HG03045 (cell line): Measurements from ENCODE around the gene TTC22.

Experiments used
- ATAC-seq: cut with Tn5 transposase; IDR thresholded peaks from one replicate; pipeline ENCODE4 v1.9.1; 2021; ENCODE audit warnings: mild to moderate bottlenecking, moderate library complexity; ENCODE audit not compliant: unreplicated experiment

The TTC22 gene

DNA sequence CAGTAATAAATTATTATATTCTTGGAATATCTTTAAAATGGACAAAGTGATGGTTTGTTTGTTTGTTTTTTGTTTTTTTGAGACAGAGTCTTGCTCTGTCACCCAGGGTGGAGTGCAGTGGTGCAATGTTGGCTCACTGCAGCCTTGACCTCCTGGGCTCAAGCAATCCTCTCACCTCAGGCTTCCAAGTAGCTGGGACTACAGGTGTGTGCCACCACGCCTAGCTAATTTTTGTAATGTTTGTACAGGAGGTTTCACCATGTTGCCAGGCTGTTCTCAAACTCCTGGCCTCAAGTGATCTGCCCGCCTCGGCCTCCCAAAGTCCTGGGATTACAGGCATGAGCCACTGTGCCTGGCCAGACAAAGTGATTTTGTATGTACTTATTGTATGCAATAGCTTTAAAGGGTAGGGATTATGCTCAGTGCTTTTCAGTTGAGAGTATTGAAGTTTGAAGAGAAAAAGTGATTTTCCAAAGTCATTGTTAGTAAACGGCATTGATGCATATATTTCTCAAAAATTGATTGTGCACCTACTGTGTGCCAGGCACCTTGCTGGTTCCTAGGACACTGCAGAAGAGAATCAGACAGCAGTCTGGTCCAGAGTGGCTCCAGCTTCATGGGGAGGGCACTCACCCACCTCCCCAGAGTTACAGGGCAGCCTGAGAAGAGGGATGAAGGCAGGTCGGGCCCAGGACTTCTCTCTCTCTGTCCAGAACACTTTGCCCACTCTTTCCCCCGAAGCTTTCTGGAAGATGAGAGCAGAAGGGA lies 34.2 kb upstream of the TTC22 start:
- no peak for ATAC-seq

DNA sequence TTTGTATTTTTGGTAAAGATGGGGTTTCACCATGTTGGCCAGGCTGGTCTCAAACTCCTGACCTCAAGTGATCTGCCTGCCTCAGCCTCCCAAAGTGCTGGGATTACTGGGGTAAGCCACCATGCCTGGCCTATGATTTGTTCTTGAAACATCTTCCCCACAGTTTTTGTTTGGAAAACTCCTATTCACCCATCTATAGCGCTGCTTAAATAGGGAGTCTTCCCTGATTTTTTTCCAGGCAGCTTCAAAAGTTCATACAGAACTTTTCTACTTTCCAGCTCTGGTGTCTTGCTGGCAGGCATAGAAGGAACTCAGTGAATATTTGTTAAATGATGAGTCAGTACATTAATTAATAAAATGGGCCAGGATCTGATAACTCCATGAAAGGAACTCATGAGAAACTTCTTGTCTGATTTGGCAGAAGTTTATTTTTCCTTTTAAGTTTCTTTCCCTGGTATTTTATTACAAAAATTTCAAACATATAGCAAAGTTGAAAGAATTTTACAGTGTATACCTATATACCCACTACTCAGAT lies 33.0 kb upstream of the TTC22 start:
- no peak for ATAC-seq

DNA sequence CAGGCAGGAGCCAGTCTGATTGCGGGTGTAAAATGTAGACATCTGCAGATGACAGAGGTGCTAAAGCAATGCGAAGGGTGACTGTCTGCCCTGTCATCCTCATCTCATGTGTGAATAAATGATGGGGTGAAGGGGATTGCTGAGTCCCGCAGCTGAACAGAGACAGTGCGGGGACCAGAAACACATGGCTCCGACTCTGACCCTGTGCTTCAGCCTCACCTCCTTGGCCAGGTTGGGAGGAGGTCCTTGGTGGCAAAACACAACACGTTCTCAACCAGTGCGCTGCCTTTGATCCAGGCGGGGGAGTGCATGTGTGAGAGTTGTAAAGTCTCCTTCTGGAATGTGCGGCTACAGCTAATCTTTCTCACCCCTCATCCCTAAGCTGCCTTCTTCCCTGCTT lies 32.0 kb upstream of the TTC22 start:
- no peak for ATAC-seq

DNA sequence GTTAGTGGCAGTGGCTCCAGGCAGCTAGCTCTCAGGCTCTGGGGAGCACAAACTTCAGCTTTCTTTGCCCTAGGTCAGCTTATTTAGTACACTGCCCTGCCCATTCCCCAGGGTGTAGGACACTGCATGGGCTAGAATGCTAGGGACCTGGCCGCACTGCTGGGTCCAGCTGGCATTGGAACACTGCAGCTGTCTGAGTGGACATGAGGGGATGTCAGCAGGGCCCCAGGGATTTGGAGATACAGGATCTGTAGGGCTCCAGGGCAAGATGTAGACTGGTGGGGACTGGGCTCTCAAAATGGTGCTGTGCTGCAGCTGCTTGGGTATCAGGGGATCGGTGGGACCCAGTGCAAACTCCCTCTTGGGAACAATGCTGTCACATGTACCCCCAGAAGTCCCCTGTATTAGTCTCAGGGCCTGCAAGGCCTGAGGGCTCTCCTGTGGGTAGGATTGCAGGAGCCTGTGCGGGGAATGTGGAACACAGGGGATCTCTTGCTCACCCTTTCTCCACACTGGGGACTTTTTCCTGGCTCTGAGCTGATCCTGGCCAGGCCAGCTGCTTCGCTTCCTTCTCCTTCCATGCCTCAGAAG lies 25.2 kb upstream of the TTC22 start:
- no peak for ATAC-seq

DNA sequence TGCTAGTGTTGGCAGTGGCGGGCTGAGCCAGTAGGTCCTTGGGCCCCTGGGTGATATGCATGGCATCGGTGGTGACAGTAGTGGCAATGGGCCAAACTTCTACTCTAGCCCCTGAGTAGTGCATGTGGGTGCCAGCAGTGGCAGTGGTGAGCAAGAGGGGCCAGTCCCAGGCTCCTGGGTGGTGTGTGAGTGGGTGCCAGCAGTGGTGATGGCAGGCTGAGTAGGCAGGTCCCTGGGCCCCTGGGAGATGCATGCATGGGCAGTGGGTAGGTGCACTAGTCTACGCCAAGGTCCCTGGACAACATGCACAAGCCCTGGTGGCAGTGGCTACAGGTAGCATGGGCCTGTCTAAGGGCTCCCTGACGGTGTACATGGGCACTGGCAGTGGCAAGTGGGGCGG lies 24.6 kb upstream of the TTC22 start:
- no peak for ATAC-seq

DNA sequence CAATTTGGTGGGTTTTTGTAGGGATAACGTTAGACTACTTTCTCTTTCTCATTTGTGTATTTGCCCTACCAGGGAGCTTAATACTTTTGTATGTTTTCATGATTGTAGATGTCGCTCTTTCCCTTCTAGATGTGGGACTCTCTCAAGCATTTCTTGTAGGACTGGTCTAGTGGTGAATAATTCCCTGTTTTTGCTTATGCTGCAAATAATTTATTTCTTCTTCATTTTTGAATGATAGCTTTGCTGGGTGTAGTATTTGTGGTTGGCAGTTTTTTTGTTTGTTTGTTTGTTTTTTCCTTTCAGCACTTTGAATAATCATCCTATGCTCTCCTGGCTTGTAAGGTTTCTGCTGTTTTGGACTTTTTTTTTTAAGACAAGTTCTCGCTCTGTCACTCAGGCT lies 22.5 kb upstream of the TTC22 start:
- ATAC-seq = no peak

DNA sequence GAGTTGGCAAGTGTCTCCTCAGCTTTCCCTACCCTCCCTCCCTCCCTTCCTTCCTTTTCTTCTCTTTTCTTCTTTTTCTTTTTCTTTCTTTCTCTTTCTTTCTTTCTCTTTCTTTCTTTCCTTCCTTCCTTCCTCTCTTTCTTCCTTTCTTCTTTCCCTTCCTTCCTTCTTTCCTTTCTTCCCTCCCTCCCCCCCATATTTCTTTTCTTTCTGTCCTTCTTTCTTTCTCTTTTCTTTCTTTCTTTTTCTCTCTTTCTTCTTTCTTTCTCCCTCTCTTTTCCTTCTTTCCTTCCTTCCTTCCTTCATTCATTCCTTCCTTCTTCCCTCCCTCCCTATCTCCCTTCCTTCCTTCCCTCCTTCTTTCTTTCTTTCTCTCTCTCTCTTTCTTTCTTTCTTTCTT lies 18.6 kb upstream of the TTC22 start:
- ATAC-seq = no peak

DNA sequence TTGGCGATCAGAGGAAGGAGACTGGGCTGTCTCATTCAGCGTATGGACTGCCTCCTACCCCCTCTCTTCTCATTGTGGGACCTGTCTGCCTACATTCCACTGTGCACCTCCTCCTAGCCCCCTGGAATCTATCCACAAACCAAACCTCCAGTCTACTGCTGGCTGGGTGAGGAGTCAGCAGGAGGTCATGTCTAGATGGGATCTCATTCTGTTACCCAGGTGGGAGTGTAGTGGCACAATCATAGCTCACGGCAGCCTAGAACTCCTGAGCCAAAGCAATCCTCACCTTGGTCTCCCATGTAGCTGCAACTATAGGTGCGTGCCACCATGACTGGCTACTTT lies 18.0 kb upstream of the TTC22 start:
- no peak for ATAC-seq

DNA sequence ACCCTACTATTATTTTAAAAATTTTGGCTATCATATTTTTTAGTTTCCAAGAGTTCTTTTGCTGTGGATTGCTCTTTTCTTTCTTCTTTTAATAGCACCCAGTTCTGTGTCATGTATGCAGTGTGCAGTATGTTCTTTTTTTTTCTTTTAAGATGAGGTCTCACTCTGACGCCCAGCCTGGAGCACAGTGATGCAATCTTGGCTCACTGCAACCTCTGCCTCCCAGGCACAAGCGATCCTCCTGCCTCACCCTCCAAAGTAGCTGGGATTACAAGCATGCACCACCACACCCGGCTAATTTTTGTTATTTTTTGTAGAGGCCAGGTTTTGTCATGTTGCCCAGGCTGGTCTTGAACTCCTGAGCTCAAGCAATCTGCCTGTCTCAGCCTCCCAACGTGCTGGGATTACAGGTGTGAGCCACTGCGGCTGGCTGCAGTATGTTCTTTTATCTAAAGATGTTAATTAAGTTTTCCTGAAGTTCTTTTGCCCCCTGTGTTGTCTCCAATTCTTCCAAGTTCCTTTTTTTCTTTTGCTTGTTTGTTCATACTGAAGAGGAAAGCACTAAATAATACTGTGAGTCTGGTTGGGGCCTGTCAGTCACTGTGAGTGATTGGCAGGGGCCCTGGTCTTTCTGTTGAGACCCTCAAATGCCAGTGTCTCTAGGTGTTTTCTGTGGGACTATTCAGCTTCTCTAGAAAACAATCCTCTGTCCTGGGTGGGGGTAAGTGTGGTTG lies 17.5 kb upstream of the TTC22 start:
- ATAC-seq = no peak

DNA sequence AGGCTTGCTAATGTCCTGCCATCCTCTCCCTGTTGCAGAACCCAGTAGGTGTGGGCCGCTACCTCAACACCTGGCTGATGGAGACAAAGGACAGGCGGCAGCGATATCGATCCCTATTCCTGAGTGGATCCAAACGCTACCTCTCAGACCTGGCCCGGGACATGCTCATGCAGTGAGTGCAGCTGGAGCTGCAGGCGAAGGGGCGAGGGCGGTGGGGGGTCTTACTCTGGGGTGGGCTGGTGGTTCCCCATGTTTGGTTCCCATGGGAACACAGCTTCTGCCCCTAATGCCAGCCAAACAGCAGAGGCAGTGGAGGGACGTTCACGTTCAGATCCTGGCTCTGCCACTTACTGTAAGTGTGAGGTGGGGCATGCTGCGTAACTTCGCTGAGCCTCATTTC lies 15.8 kb upstream of the TTC22 start:
- no peak for ATAC-seq

DNA sequence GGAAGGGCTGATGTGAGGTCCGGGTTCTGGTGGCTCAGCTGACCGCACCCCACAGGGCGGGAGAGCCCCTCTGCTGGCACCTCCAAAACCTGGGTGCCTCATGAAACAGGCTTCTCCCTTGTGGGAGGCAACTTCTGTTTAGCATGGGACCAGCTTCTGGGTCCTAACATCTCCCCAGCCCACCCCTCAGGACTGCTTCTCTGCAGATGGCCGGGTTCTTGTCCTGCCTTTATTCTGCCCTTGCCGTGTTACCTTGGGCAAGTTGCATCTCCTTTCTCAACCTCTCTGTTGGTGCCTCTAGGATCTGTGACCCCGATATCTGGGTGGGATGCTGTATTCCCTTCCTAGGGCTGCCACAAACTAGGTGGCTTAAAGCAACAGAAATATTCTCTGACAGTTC lies 15.0 kb upstream of the TTC22 start:
- ATAC-seq = no peak

DNA sequence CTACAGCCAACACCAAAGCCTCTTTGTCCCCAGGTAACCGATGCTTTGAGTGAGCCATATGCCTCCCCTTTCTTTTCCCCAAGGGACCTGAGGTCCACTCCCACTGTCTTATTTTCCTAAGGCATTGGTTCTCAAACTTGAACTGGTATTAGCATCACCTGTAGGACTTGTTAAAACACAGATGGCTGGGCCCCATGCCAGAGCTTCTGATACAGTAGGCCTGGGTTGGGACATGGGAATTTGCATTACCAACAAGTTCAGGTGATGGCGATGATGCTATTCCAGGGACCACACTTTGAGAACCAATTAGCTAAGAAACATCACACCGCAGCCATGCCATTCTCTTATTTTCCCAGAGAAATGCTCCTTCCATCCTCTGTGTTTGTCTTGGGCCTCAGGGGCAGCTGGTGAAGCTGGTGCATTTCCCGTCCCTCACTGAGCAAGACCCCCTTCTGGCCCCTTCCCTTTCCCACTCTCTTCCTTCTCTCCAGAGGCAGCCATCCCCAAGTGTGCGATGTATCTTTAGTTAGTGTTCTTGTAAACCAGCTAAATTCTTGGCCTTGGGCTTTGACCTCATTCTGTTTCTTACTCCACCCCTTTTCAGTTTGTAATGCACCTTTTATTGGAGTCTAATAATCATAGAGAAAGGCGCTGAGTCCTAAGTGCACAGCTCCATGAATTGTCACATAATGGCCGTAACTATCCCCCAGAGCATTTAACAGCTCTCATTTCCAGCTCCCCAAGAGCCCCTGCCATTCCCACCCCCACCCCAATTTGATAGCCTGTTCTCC lies 14.2 kb upstream of the TTC22 start:
- ATAC-seq = no peak

DNA sequence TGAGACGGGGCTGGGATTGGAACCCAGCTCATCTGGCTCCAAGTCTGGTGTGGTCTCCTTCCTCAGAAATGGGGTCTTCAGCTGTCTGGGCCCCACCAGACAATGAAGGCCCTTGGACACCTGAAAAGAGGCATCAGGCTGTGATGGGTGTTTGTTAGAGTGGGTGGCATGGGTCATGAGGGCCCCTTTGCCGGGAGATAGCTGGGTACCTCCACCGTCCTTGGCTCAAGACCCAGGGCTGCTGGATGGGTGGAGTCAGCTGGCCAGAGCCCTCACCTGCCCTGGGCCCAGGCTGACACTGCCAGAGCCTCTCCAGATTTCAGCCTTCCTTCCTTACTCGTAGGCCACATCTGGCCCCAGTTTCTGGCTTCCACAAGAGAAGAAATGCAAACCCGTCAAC lies 13.4 kb upstream of the TTC22 start:
- ATAC-seq = no peak

DNA sequence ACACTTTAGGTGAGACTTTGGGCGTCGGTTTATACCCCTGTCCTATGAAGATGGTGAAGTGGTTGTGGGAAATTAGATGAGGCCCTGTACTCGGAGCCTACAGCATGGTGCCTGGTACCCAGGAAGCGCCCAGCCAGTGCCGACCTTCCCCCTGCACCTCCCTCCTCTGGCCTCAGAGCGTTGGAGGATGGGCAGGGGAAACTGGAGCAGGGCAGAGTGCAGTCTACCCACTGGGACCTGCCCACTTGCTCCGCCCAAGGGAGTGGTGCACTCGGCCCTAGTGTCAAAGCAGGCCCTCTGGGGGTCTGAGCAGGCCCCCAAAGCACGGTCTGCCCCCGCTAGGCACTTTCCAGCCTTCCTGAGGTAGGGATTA lies 13.0 kb upstream of the TTC22 start:
- no peak for ATAC-seq

DNA sequence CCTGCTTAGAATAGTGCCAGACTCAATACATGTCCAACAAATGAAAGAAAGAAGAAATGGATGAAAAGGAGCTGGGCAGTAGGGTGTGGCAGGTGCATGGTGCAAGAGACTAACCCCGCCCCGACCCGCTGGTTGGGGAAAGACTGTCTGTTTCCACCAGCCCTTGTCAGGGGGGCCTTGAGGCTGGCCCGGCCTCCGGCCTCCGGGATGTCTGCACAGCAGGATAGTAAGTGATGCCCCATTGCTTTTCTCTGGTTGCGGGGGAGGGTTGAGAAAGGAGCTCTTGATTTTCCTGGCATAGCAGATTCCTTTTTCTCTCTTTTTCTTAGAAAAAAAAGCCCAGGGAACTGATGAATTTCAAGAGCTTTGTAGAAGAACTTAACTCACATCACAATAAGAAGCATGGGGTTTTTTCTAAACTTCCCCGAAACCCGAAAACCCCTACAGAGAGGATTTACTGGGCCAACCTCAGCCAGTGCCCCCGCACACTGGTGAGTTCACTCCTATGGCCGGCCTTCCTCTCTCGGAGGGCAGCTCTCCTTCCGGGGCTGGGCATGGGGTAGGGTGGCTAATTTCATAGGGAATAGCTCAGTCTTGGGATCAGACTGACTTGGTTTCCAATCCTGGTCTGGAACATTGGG lies 12.5 kb upstream of the TTC22 start:
- ATAC-seq = no peak

DNA sequence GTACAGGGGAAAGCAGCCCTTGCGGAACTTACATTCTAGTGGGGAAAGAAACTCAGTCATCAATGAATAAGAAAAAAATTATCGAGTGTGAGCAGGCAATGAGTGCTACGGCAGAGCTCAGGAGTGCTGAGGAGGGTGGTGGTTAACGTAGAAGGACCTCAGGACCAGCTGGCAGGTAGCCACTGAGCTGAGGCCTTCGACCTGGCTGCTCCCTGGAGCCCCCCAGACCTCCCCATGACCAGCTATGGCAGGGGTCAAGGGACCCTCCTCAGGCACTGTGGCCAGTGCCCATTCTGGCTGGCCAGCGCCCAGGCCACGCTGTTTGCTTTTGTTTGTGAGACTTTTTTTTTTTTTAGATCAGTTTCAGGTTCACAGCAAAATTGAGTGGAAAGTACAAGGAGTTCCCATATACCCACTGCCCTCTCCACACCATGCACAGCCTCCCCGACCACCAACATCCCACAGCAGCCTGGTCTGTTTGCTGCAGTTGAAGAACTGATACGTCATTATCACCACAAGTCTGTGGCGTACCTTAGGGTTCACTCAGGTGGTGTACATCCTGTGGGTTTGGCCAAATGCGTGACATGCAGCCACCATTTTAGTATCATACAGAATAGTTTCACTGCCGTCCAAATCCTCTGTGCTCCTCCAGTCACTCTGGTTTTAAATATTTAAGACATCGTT lies 11.8 kb upstream of the TTC22 start:
- ATAC-seq = no peak

DNA sequence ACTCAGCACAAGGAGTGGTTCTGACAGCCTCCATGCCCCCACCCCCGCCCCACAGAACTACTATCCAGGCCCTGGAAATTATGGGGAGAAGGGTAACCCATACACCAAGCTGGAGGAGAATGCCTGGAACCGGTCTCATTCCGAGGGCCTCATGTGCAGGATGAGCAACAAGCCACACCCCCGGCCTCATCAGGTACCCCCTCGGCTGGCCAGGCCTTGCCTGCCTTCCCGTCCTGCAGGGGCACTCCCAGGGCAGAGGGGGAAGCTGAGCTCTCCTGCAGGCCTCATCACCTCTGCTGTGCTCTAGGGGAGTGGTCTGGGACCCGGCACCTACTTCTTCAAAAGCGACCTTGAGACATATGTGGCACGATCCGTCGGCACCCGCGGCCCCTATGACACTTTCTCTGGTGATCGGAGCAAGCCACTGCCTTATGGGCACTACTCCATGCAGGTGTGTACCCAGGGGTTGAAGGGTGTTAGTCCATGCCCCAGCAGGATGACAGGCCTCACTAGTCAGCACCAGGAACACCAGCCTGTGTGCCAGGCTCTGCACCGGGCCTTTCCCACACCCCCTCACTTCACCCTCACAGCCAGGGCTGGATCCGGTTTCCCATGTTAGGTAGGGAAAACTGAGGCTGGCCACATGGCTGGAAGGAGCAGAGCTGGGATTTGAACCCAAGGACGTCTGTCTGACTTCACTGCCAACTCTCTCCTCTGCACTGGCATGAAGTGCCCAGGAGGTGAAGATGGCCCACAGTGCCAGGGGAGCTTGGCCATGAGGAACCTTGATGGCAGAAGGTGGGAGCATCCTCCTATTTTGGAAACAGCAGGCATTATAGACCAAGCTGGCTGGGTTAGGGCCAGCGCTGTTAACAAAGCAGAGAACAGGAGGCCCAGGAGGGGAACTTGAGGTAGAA lies 10.9 kb upstream of the TTC22 start:
- no peak for ATAC-seq

DNA sequence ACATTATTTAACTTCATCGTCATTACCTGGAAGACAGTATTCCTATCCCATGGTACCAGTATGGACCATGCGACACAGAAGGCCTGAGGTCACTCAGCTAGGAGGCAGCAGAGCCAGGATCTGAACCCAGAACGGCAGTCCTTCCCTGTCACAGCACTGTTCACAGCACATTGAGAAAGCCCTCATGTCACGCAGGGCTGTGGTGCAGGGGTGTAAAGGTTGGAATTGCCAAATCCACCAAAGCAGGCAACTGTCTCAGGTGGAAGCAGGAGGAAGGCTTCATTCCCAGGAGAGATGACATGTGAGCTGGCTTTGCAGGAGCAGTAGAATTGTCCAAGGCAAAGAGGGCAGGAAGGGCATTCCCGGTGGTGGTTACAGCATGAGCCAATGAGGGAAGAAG lies 9.9 kb upstream of the TTC22 start:
- no peak for ATAC-seq
